Fibroblast of mammary gland (primary cell): ENCODE measurements around the gene TRMT10B.
"Not testable (repeated sequence)": the region's sequence is repeated elsewhere in the genome, so short reads cannot be mapped to it uniquely, and the experiment has no call there.

ENCODE experiments used
- DNase-seq: peaks from one replicate; pipeline ENCODE4 v3.0.0-alpha.2; 2010; ENCODE audit warnings: low read depth
- H3K4me3 ChIP-seq: 2 replicates; pipeline ENCODE4 v1.5.1; 2011; ENCODE audit warnings: low read depth, mild to moderate bottlenecking, low read length, moderate library complexity; ENCODE audit not compliant: control insufficient read depth
- CTCF ChIP-seq: conservative IDR thresholded peaks from 2 replicates; pipeline ENCODE4 v1.5.1; 2011; ENCODE audit warnings: low read depth, low read length, inconsistent platforms; ENCODE audit not compliant: control insufficient read depth, insufficient read depth

TRMT10B gene

GRCh38 chr9:37806271-37806670 lies 52.7 kb downstream of the TRMT10B start:
- TF ChIP-seq CTCF, result no peak
- no peak overlapping the region for H3K4me3 ChIP-seq
- DNase-seq, result no peak

GRCh38 chr9:37809676-37810075 lies 56.1 kb downstream of the TRMT10B start:
- DNase-seq, H3K4me3 ChIP-seq: not testable (repeated sequence)

- no peak for DNase-seq
- no peak overlapping the region for H3K4me3 ChIP-seq
- TF ChIP-seq CTCF, result no peak
These were observed 58.4 kb downstream of the TRMT10B start for GRCh38 chr9:37811906-37812476.

GRCh38 chr9:37812773-37813379 lies 59.3 kb downstream of the TRMT10B start:
- no peak for DNase-seq
- no peak for TF ChIP-seq CTCF
- H3K4me3 ChIP-seq, result no peak overlapping the region

- no peak overlapping the region for H3K4me3 ChIP-seq
- no peak for TF ChIP-seq CTCF
- no peak for DNase-seq
These were observed 65.2 kb downstream of the TRMT10B start for GRCh38 chr9:37818849-37819248.

GRCh38 chr9:37820142-37820541 lies 66.5 kb downstream of the TRMT10B start:
- no peak for DNase-seq
- no peak for TF ChIP-seq CTCF
- no peak overlapping the region for H3K4me3 ChIP-seq

- DNase-seq, H3K4me3 ChIP-seq: not testable (repeated sequence)
These were observed 71.6 kb downstream of the TRMT10B start for GRCh38 chr9:37825174-37825573.

- no peak for TF ChIP-seq CTCF
- H3K4me3 ChIP-seq, result no peak overlapping the region
- no peak for DNase-seq
These were observed 74.0 kb downstream of the TRMT10B start for GRCh38 chr9:37827483-37828165.
